DMS 273 treated with DMSO at 0.1 percent for 48 hours (cell line): ENCODE measurements around the gene MRPS26.
"Not testable (repeated sequence)": the region's sequence is repeated elsewhere in the genome, so short reads cannot be mapped to it uniquely, and the experiment has no call there.

Source experiments
- DNase-seq: peaks from one replicate; lab custom pipeline; 2025; lab: John Stamatoyannopoulos, UW

MRPS26 gene

DNA sequence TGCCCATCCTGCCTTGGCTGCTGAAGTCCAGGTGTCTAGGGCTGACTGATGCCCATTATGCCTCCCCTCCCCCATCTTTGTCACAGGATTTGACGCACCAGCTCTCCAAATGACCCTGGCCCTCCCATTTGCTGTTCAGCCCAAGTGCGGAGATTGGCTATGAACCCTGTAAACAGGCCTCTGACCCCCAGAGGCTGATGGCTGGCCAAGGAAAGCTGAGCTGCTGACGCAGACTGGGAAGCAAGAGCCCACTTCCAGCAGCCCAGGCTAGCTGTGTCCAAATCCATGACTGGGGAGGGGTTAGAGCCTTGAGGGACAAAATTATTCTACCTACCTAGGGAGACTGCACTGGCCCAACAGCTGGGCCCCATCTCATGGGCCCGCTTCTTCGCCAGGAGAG, 3.2 kb upstream of the MRPS26 start:
- no peak for DNase-seq

DNA sequence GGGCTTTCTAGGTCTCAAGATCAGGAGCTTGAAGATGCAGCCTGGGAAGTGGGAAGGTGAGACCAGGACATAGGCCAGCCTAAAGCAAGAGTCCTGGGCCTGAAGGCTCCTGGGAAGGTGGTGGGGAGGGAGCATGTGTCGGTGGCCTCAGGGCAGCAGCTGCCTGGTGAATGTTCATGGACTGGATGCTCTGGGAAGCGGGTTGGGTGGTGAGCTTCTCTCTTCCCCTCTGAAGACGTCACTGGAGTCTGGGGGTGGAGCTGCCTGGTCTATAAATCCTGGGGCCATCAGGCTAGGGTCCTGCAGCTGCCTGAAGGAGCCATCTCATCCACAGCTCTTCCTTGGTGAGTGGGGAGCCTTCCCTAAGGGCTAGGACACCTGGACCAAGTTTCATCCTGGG, 2.5 kb upstream of the MRPS26 start, which contains the start of gene GNRH2:
Gene GNRH2 (plus strand): TSS at position 301 of the 400 bp plus-strand sequence. CDS start 793 bp downstream, outside the sequence.
- DNase-seq, result no peak

DNA sequence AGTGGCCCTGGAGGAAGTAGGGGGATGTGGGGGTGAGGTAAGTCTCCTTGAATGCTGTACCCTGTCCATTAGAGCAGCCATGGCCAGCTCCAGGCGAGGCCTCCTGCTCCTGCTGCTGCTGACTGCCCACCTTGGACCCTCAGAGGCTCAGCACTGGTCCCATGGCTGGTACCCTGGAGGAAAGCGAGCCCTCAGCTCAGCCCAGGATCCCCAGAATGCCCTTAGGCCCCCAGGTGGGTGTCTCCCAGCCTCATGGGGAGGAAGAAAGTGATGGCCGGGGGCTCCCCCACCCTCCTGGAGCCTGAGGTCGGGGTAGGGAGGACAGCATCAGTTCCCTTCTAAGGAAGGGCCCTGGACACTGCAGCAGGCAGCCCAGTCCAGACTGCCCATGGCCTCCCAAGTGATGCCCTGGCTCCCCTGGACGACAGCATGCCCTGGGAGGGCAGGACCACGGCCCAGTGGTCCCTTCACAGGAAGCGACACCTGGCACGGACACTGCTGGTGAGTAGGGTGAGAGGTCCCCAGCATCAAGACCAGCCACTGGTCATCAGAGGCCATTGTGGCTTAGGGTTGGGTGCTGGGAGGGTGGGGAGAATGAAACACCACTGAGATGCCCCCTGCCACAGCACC, 1.4 kb upstream of the MRPS26 start:
- DNase-seq, result no peak

DNA sequence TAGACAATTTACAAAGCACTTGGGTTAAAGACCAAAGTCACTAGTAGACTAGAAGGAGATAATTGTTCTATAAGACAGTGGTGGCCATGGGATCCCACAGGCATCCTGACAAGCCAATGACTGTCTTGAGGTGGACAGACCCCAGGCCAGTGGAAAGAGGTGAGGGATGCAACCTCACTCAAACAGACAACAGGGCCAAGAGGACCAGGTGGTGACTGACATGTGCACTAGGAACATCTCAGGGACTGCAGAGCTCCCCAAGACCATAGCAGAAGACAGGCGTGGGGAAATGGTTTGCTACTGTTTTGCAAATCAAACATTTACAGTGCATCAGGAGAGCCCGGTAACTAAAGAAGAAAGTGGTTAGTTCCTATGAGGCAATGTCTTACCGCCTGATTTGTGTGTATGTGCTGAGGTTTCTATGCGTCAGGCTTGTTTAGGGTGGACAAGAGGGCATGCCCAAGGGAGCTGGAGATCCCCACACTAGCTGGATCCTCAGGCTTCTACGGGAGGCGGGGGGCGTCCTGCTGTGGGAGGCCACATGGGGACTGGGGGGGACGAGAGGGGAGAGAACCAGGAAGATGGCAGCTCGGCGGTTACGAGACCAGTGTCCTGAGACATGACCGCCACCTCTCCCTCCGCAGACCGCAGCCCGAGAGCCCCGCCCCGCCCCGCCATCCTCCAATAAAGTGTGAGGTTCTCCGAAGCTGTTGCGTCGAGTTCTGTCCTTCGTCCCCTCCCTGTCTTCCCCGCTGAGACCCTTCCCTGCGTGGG, 623 bp upstream of the MRPS26 start:
- peak; percentile 58 for DNase-seq

DNA sequence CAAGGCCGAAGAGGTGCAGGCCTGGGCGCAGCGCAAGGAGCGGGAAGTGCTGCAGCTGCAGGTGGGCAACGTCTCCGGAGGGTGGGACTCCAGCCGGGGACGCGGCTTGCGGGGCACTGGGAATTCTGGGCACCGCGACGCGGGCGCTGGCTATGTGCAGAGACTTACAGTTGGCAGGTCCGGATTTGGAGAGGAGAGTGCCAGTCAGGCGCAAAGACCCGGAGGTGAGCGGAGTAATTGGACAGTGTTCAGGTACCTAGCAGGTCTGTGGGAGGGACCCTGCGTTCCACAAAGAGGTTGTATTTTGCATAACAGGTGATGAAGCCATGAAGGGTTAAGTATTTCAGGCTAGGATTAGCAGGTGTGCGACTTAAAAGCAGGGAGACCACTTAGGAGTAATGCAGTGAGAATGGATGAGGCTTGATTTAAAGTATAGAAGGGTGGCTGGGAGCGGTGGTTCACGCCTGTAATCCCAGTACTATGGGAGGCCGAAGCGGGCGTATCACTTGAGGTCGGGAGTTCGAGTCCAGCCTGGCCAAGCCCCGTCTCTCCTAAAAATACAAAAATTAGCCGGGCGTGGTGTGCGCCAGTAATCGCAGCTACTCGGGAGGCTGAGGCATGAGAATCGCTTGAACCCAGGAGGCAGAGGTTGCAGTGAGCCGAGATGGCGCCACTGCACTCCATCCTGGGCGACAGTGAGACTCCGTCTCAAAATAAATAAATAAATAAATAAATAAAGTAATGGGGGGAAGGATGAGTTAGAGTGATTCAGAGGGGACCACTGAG, 1.0 kb downstream of the MRPS26 start:
- DNase-seq, result no peak

DNA sequence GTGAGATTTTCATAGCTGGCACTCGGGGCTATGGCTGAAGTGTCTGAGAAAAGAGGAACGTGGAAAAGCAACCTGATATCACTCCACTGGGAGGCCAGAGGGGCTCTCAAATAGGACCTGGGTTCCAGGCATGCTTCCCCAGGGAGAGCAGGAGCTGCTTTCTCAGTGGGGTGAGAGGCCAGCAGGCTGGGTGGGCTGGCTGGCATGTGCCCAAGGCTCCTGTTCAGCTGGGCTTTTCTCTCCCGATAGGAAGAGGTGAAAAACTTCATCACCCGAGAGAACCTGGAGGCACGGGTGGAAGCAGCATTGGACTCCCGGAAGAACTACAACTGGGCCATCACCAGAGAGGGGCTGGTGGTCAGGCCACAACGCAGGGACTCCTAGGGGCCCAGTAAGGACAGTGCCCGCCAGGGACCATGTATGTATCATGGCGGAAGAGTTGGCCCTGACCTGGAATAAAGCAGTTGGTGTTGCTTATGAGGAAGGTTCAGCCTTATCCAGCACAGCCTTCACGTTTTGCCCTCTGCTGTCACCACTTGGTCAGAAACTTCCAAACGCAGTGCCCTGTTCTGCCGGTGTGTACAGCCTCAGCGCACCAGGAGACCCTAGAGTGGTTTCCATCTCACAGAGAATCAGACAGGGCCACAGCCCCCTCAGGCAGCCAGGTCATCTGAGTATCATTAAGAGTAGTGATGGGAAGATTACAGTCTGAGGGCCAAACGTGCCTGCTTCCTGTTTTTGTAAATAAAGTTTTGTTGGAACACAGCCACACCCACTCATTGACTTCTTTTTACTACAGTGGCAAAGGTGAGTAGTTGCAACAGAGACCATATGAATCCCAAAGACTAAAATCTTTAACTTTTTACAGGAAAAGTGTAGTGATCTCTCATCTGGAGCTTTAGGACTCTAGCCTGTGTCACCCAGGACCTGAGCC, 1.9 kb downstream of the MRPS26 start:
- no peak for DNase-seq

DNA sequence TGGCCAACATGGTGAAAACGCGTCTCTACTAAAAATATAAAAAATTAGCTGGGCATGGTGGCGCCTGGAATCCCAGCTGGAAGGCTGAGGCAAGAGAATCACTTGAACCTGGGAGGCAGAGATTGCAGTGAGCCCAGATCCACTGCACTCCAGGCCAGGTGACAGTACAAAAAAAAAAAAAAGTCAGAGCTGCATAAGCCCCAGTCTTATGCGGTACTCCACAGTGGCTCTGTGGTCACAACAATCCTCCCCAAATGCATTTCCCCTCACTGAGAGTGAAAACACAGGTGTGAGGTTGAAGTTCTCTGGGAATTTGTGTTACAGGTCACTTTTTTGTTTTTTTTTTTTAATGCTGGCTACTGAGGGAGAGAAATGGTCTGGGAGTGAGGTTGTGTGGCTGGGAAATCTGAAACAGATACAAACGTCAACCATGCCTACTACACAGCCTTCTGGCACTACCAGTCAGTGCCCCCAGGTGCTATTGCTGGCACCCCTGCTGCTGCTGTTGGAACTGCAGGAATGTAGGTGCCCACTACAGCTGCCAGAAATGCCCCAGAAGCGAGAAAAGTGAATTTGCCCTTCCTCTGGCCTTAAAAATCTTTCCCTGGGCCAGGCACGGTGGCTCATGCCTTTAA, 5.7 kb downstream of the MRPS26 start:
- no peak for DNase-seq

DNA sequence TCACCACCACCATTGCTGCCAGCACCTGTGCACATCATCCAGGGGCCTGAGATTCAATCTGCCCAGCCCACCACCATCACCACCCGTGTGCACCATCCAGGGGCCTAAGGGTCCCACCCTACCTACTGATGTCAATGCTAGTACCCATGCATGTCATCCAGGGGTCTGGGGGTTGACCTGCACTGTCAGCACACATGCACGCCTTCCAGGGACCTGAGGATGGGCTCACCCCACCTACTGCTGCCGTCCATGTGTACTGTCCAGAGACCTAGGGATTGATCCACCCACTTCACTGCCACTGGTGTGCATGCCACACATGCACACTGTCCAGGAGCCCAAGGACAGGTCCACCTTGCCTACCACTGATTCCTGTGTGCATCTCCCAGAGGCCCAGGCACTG, 13.6 kb downstream of the MRPS26 start:
- DNase-seq, result no peak

DNA sequence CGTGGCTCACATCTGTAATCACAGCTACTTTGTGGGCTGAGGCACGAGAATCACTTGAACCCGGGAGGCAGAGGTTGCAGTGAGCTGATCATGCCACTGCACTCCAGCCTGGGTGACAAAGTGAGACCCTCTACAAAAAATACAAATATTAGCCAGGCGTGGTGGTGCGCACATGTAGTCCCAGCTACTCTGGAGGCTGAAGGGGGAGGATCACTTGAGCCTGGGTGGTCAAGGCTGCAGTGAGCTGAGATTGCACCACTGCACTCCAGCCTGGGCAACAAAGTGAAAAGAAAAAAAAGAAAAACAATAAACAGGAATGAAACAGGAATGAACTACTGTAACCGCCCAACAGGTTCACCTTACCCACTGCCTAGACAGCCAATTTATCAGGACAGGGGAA, 18.3 kb downstream of the MRPS26 start:
- not testable (repeated sequence) for DNase-seq

DNA sequence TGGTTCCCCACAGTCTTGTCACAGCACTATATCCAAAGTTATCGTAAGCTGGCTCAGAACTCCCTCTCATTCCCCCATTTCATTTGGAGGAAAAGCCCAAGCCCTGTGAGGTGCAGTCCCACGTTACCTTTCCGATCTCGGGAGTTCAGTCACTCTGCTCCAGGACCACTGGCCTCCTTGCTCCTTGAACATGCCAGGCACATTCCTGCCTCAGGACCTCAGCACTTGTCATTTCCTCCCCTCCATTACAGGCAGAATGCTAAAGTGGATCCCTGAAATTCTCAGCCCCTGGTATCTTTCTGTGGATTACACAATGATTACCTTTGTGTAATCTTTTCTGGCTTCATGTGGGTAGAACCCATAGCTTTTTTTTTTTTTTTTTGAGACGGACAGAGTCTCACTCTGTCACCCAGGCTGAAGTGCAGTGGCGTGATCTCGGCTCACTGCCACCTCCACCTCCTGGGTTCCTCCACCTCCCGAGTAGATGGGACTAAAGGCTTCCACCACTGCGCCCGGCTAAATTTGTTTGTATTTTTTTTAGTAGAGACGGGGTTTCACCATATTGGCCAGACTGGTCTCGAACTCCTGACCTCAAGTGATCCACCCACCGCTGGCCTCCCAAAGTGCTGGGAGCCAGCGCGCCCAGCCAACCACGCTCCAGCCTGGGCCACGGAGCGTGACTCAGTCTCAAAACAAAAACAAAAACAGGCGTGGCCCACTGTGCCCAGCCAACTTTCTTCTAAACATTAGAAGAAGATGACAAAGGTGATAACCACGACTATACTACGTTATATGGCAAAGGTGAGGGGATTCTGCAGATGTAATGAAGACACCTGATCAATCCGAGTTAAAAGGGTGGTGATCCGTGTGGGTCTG, 21.5 kb downstream of the MRPS26 start:
- no peak for DNase-seq

DNA sequence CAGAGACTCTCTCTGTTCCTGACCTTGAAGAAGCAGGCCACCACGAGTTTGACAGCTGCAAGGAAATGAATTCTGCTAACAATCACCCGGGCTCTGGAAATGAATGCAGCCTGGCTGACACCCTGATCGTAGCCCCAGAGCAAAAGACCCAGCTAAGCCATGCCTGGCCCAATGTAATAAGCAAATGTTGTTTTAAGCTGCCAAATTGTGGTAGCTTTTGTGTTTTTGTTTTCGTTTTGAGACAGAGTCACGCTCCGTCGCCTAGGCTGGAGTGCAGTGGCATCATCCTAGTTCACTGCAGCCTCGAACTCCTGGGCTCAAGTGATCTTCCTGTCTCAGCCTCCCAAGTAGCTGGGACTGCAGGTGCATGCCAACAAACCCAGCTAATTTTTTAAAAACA, 22.2 kb downstream of the MRPS26 start:
- DNase-seq, result no peak

DNA sequence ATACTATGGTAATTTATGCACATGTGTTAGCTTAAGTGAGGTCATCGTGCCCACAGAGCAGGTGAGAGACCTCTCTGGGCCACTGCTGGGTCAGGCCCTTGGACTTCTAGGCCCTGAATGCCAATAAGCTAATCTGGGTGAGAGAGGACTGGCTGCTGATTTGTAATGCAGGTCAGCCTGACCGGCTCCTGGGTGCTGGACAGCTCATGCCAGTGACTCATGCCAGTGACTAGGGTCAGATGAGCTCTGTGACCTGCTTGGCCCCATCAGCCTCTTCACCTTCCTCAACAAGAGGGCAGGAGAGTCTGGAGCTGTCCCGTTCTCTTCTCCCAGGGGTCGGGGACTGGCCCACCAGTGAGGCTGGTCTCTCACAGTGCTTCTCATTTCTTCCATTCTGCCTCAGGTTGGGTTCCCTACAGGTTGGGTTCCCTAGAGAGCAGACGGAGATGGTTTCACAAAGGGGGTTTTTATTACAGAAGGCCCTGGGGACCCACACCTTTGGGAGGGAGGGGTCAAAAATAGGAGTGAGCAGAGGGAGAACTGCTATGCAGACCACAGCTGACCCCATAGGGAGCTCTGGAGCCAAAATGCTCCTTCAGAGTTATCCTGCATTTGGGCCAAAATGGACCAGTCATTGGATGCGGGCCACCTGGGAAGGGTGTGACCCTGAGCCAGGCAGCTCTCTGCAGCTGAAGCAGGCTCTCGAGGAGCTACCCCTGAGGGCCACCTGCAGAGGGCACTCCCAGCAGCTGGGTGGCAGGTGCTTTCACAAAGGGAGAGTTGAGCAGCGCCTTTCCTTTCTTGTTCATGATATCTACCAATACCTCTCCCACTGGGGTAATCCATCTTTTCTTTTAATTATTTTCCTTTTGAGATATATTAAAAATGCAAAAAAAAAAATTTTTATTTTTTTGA, 23.4 kb downstream of the MRPS26 start:
- no peak for DNase-seq

DNA sequence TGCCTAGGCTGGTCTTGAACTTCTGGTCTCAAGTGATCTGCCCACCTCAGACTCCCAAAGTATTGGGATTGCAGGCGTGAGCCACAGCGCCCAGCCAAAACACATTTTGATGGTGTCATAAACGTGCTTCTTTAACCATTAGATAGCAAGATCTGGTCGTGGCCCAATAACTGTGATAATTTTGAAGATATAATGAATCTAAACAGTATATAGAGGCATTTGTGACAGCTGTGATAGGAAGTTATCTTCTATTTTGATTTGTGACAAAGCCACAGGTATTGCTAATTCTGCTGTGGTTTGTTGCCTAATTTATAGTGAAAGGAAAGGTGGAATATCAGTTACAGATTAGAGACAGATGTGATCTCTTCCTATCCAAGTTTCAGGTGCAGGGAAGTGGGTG, 24.9 kb downstream of the MRPS26 start:
- no peak for DNase-seq

DNA sequence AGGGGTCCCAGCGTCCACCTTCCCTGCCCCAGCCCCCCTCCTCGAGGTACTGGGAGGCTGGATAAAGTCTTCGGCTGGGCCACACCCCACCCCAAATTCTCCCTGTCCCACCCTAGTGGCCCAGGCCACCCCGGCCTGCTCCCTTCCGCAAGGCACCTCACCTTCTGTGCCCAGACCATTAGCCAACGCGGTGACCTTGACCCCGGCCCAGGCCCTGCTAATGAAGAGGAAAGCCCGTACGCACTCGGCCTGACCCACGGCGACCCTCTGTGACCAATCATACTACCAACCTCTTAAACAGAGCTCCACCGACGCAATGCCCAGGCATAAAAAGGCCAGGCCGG, 25.4 kb downstream of the MRPS26 start:
- no peak for DNase-seq

DNA sequence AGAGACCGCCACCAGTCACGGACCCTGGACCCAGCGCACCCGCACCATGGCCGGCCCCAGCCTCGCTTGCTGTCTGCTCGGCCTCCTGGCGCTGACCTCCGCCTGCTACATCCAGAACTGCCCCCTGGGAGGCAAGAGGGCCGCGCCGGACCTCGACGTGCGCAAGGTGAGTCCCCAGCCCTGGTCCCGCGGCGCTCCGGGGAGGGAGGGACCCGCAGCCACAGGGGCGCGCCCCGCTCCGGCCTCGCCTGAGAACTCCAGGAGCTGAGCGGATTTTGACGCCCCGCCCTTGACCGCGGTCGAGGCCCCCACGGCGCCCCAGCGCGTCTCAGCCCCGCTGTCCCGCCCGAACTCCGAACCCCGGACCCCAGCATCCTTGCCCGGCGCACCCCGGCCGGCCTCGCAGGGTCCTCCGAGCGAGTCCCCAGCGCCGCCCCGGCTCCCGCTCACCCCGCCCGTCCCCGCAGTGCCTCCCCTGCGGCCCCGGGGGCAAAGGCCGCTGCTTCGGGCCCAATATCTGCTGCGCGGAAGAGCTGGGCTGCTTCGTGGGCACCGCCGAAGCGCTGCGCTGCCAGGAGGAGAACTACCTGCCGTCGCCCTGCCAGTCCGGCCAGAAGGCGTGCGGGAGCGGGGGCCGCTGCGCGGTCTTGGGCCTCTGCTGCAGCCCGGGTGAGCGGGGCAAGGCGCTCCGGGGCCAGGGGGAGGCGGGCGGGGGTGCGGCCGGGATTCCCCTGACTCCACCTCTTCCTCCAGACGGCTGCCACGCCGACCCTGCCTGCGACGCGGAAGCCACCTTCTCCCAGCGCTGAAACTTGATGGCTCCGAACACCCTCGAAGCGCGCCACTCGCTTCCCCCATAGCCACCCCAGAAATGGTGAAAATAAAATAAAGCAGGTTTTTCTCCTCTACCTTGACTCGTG, 26.0 kb downstream of the MRPS26 start, which contains the start of gene OXT:
Gene OXT (plus strand): TSS at position 11 of the 920 bp plus-strand sequence. CDS start 36 bp downstream, at position 47.
- no peak for DNase-seq

DNA sequence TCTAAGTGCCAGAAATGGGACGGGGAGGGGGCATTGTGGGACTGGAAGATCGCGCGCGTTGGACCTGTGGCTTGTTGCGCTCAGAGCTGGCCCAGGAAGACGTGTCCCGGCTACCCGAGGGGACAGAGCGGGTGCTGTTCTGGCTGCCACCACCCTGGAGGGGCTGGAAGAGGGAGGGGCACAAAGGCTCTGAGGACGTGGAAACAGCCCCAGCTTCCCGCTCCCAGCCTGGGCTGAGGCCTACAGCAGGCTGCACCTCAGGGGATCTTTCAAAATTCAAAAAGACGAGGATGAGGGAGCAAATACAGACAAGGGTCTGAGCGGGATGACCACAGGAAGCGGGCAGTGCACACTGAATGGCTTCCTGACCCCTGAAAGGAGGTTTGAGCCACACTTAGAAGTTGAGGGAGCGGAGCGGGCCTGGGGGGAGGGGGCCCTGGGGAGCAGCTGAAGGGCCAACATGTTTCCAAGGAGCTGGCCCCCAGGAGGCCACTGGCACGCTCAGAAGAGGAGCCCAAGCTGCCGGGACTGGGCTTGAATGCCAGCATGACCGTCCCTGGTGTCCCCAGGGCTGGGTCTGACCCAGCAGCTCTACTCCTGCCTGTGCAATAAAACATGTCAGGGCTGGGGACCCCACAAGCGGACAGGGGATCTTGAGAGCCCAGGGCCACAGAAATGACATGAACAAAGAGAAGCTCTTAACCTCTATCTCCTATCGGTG, 26.8 kb downstream of the MRPS26 start:
- DNase-seq, result no peak

DNA sequence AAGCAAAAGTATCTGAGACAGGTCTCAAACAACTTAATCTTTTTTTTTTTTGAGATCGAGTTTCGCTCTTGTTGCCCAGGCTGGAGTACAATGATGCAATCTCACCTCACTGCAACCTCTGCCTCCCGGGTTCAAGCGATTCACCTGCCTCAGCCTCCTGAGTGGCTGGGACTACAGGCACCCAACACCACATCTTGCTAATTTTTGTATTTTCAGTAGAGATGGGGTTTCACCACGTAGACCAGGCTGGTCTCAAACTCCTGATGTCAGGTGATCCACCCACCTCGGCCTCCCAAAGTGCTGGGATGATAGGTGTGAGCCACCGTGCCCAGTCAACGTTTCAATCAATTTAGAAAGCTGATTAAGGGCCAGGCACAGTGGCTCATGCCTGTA, 27.4 kb downstream of the MRPS26 start:
- not testable (repeated sequence) for DNase-seq
